Duodenal mucosa (tissue), 2 donors: ENCODE data around the gene ITGB2.

Source experiments
- H3K27ac ChIP-seq: one replicate; pipeline ENCODE4 v1.7.0; 2013; ENCODE audit warnings: low read depth, low read length
- H3K27me3 ChIP-seq, 2 donors: one replicate each; pipeline ENCODE4 v1.7.0; 2013; ENCODE audit warnings: low read length in 2 of 2, control low read depth in 1 of 2; ENCODE audit not compliant: insufficient read depth in 2 of 2, control insufficient read depth in 1 of 2
- H3K36me3 ChIP-seq, 2 donors: one replicate each; pipeline ENCODE4 v1.7.0; 2013; ENCODE audit warnings: low read length in 2 of 2, control low read depth in 1 of 2; ENCODE audit not compliant: insufficient read depth in 2 of 2, control insufficient read depth in 1 of 2
- H3K4me1 ChIP-seq, 2 donors: one replicate each; pipeline ENCODE4 v1.7.0; 2013; ENCODE audit warnings: low read length in 2 of 2, control low read depth in 1 of 2; ENCODE audit not compliant: insufficient read depth in 2 of 2, control insufficient read depth in 1 of 2
- H3K4me3 ChIP-seq, 2 donors: one replicate each; pipeline ENCODE4 v1.7.0; 2013; ENCODE audit warnings: low read length in 2 of 2, low read depth in 1 of 2
- H3K9ac ChIP-seq, 2 donors: one replicate each; pipeline ENCODE4 v1.7.0; 2013; ENCODE audit warnings: low read length in 2 of 2, low read depth in 1 of 2
- H3K9me3 ChIP-seq, 2 donors: one replicate each; pipeline ENCODE4 v1.7.0; 2013; ENCODE audit warnings: low read length in 2 of 2, control low read depth in 1 of 2; ENCODE audit not compliant: control insufficient read depth in 1 of 2

Gene ITGB2

GRCh38 chr21:44854664-44855446 is 65.8 kb downstream of the ITGB2 start:
- peaks cover 52 to 83% of the 10 kb centered on the region in 2 donors for H3K36me3 ChIP-seq
- H3K27ac ChIP-seq: no peak overlapping the region
- H3K4me1 ChIP-seq: peaks cover 17 to 24% of the 10 kb centered on the region in 2 donors
- no peak overlapping the region for H3K4me3 ChIP-seq
- no peak overlapping the region for H3K9ac ChIP-seq
- H3K9me3 ChIP-seq: no peaks in the 10 kb centered on the region
- no peaks in the 10 kb centered on the region for H3K27me3 ChIP-seq

- Histone ChIP-seq H3K4me3 (no peak overlapping the region), H3K36me3 (peaks cover 50 to 79% of the 10 kb centered on the region in 2 donors), H3K9ac (no peak overlapping the region), H3K9me3 (no peaks in the 10 kb centered on the region), H3K27ac (no peak overlapping the region), H3K27me3 (no peaks in the 10 kb centered on the region), H3K4me1 (peaks cover 20 to 26% of the 10 kb centered on the region in 2 donors)
These were observed 66.4 kb downstream of the ITGB2 start for GRCh38 chr21:44854391-44854663.

DNA sequence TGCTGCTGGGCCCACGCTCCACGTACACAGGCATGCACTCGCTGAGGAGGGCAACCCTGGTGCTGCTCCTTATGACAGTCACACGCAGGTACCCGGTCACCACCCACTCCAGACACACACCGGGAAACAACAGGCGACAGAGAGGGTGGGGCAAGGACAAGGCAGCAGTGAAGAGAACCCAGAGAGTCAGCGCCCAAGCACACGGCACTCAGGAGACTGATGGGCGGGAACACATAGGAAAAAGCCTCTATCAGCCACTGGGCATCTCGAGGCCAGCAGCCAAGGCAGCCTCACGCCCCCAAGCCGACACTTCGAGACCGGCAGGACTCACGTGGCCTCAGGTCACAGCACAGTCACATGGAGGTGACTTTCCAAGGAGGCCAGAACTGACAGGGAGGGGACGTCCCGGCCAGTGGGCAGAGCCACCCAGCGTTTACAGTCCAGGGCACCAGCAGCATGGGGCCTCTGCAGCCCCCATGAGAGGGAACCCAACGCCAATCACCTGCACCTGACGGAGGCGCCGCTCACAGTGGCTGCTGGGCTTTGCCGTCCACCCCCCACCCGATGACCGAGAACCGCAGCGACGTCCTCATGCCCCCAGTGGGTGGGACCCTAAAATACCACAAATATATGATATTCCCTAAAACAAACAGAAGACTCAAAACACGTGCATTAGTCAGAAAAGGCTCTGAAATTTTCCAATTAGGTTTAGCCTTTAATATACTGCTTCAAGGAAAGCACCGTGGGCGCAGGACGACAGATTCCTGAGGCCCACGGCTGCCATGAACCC is 66.9 kb downstream of the ITGB2 start:
- H3K27ac ChIP-seq: no peak overlapping the region
- H3K27me3 ChIP-seq: no peaks in the 10 kb centered on the region
- H3K36me3 ChIP-seq: peaks cover 44 to 79% of the 10 kb centered on the region in 2 donors
- H3K9me3 ChIP-seq: no peaks in the 10 kb centered on the region
- no peak overlapping the region for H3K9ac ChIP-seq
- H3K4me3 ChIP-seq: no peak overlapping the region
- H3K4me1 ChIP-seq: peaks cover 25 to 31% of the 10 kb centered on the region in 2 donors

GRCh38 chr21:44850905-44851657 is 69.6 kb downstream of the ITGB2 start:
- peaks cover 37 to 46% of the 10 kb centered on the region in 2 donors for H3K4me1 ChIP-seq
- H3K9ac ChIP-seq: no peak overlapping the region
- peaks cover 28 to 62% of the 10 kb centered on the region in 2 donors for H3K36me3 ChIP-seq
- H3K9me3 ChIP-seq: no peaks in the 10 kb centered on the region
- no peaks in the 10 kb centered on the region for H3K27me3 ChIP-seq
- no peak overlapping the region for H3K27ac ChIP-seq
- no peak overlapping the region for H3K4me3 ChIP-seq

DNA sequence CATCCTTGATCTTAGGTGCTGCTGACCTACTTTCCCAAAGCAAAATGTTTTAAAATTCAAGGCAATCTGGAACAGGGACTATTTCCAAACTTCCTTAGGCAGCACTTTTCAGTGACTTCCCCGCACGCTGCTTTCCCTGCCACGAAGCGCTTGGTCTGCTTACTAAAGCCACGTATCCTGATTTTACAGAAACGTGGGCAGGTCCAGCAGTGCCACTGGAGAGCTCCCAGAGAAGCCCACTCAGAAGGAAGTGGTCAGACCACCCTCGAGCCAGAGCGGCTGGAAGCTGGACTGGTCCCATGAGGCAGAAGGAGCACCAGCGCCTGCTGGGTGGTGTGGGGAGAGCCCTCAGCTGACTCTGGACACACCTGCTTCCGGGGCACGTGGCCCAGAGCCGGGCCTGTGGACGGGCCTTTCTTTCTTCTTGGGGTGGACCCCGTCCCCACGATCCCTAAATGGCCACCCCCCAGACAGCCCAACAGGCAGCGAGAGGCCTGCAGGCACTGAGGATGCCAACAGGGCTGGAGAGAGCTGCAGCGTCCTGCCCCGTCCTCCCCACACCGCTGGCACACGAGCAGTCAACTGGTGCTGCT is 70.4 kb downstream of the ITGB2 start:
- no peak overlapping the region for H3K4me3 ChIP-seq
- no peak overlapping the region for H3K9ac ChIP-seq
- H3K27me3 ChIP-seq: no peaks in the 10 kb centered on the region
- no peak overlapping the region for H3K27ac ChIP-seq
- no peaks in the 10 kb centered on the region for H3K9me3 ChIP-seq
- peaks cover 44 to 53% of the 10 kb centered on the region in 2 donors for H3K4me1 ChIP-seq
- peaks cover 21 to 54% of the 10 kb centered on the region in 2 donors for H3K36me3 ChIP-seq

DNA sequence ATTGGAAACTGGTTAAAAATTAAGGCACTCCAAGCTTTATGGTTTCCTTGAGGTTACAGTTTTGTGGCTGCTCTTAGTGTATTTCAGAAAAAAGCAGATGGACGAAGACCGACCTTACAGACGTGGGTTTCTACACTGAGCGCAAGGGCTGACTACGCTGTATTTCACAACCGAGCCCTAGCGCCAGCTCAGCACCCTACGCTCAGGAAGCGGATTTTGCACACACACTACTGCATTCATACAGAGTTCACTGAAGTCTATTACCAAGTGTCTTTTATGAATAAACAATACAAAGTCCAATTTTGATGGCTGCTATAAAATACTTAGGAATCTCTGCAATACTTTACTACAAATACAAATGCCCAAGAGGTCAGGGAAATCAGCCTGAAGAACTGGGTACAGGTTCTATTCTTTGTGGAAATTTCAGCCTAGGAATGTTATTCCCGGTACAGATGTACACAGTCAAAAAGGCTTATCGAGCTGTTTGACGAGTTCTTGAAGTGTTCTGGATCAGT is 71.0 kb downstream of the ITGB2 start:
- H3K27me3 ChIP-seq: no peaks in the 10 kb centered on the region
- no peaks in the 10 kb centered on the region for H3K9me3 ChIP-seq
- no peak overlapping the region for H3K27ac ChIP-seq
- peaks cover 14 to 47% of the 10 kb centered on the region in 2 donors for H3K36me3 ChIP-seq
- peak overlapping the region in 1 of 2 donors; percentile 5 for H3K9ac ChIP-seq
- H3K4me1 ChIP-seq: peaks cover 45 to 57% of the 10 kb centered on the region in 2 donors
- no peak overlapping the region for H3K4me3 ChIP-seq

DNA sequence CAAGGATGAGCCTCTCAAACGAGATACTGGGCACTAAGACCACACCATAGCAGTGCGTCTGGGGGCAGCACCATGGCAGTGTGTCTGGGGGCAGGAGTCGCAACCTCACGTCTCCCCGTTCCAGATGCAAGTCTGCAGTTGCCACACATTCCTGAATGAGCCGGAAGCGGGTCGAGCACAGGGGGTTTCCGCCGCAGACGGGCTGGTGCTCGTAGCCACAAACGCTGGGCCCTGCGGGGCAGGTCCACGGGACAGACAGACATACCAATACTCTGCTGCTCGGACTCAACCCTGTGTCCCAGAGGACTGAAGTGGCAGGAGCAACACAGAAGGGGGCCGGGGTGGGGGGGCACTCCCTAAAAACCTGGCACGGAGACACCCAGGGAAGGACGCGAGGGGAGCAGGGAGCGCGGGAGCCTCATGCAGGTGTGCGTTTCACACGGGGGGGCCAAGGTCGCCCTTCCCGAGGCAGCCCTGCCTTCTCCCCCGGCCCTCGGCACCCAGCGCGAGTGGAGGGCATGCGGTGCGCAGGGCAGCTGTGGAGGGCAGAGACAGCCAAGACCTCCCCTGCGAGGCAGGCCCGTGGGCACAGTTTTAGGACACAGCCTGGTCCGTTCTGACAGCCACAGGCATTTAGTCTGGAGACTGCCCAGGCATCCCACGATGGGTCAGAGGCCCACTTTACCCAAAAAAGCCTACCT is 71.7 kb downstream of the ITGB2 start:
- H3K4me3 ChIP-seq: no peak overlapping the region
- H3K9ac ChIP-seq: peak overlapping the region in 1 of 2 donors; percentile 5
- H3K36me3 ChIP-seq: peaks cover 7 to 40% of the 10 kb centered on the region in 2 donors
- no peaks in the 10 kb centered on the region for H3K9me3 ChIP-seq
- no peaks in the 10 kb centered on the region for H3K27me3 ChIP-seq
- peaks cover 44 to 57% of the 10 kb centered on the region in 2 donors for H3K4me1 ChIP-seq
- no peak overlapping the region for H3K27ac ChIP-seq

- Histone ChIP-seq H3K4me3 (no peak overlapping the region), H3K9me3 (no peaks in the 10 kb centered on the region), H3K9ac (no peak overlapping the region), H3K36me3 (peaks cover 7 to 28% of the 10 kb centered on the region in 2 donors), H3K27me3 (no peaks in the 10 kb centered on the region), H3K4me1 (peaks cover 38 to 52% of the 10 kb centered on the region in 2 donors), H3K27ac (no peak overlapping the region)
These were observed 73.2 kb downstream of the ITGB2 start for GRCh38 chr21:44847261-44848056.
